Gastroesophageal sphincter (tissue), 3 donors: ENCODE data around the gene SLX9.

Source experiments
- CTCF ChIP-seq, 4 experiments: fragments of 200-600 bp in 2 of 4; fragments of 450-650 bp in 2 of 4; sonication (generic) in 1 of 4; IDR thresholded peaks; one replicate each; pipeline ENCODE4 v1.5.1; 2017 to 2019; ENCODE audit warnings: antibody characterized with exemption in 4 of 4, mild to moderate bottlenecking in 2 of 4, moderate library complexity in 2 of 4
- POLR2A ChIP-seq, 2 donors: fragments of 450-650 bp; IDR thresholded peaks; one replicate each; pipeline ENCODE4 v1.6.1; 2017; ENCODE audit warnings: antibody characterized with exemption in 2 of 2, mild to moderate bottlenecking in 2 of 2, moderate library complexity in 1 of 2
- POLR2AphosphoS5 ChIP-seq: sonication (generic); formaldehyde crosslinking; IDR thresholded peaks from one replicate; pipeline ENCODE4 v1.6.1; 2017; ENCODE audit warnings: antibody characterized with exemption

GRCh38 chr21:44911068-44911383, 28.8 kb upstream of the SLX9 start:
- TF ChIP-seq CTCF (IDR thresholded peaks at IDR 0.05) = no peak
- TF ChIP-seq POLR2A (IDR thresholded peaks at IDR 0.05) = no peak
- TF ChIP-seq POLR2AphosphoS5 = no peak
